Measurements from ENCODE around the gene NDUFAF5.

NDUFAF5 gene

DNA sequence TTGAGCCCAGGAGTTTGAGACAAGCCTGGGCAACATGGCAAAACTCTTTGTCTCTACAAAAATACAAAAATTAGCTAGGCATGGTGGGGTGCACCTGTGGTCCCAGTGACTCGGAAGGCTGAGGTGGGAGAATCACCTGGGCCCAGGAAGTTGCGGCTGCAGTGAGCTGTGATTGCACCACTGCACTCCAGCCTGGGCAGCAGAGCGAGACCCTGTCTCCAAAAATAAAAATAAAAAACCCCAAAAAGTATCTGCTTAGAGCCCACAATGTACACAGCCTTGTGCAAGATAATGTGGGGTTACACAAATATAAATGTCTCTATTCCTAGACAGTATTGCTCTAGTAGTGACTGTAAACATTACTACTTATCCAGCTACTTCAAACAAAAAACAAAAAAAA is 6.0 kb upstream of the NDUFAF5 start:
- DNase-seq: no peak

DNA sequence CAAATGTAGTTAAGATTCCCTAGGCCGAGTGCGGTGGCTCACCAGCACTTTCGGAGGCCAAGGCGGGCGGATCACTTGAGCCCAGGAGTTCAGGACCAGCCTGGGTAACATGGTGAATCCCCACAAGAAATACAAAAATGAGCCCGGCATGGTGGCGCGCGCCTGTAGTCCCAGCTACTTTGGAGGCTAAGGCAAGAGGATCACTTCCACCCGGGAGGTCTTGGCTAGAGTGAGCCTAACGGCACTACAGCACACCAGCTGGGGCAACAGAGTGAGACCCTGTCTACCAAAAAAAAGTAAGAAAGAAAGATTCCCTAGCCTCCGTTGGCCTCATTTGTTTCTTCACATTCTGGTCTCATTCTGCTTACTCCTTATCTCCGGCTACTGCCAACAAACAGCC is 1.3 kb upstream of the NDUFAF5 start:
- no peak for DNase-seq

DNA sequence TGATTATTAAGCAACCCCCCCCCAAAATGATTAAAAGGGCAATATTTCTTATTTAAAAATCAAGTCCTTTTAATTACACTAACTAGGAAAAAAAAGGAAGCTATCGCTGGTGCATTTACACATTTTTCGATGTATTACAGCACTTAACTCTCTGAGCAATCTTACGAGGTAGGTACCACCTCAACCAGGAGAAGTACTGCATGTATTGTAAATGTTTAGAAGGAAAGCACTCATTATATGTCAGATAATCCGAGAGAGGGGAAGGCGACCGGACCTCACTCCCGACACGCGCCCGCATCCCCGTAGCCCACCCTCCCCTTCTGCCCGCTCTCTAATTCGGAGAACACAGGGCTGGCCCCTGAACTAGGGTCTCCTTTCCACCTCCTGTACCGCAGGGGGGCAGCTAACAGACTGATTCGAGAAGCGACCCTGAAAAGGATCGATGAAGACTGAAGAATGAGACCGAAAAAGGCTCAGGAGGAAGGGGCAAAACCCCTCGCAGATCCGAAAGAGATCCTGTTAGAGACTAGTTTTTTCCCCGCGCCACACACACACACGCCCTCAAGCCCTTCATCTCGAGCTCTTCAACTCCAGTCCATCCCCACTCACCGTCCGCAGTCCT is 446 bp upstream of the NDUFAF5 start:
- no peak for DNase-seq

DNA sequence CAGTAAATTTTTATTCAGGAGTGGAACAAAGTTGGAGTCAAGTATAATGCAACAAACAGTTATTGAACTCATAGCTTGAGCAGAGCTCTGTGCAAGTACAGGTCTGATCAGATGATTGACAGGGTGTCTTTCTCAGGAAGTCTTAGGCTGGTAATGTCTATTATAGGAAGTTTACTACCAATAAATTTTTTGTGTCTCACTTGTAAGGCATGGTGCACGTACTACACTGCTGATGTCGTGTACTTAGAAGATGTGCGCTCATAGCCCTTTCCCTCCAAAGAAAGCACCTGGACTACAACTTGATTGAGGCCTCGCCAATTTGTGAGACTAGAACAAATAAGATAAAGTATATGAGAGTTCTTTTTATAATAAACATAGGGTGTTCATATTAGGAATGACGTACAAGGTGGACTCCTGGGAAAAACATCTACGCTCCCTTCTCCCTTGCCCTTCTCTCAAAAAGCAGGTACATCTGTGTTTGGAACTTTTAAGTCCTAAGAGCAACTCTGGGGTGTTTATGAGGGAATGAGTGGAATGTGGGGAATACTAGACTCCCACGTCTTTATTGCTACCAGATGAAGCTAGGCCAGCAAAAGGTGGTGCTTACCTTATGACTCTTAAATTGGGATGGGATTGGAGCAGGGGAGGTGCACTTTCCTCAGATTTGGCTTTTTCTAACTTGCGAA is 1.5 kb downstream of the NDUFAF5 start:
- no peak for DNase-seq

DNA sequence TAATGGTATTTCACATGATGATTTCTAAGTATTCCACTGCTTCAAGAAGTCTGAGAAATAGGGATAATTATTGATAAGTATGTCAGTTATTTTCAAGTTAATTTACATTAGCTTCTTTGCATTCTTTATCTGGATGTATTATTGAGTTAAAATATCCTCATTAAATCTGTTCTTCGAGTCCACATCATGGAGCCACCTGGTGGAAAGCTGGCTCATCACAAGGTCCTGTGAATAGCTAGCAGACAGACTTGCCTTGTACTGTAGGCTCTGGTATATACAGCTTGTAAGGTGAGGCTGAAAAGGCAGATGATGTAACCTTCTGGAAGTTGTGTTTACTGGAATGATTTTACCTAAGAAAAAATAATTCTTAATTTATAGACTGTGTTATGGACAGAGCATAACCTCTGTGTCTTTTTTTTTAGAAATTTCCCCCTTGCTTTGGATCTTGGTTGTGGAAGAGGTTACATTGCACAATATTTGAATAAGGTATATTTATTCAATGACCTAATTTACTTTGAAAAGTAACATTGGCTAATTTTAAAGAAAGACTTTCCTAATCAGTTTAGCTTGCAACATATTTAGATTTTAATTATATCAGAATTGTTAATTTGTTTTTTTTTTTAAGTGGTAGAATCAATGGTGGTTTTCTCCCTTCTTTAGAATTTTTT is 3.5 kb downstream of the NDUFAF5 start:
- peak; percentile 23 to 30 for DNase-seq

DNA sequence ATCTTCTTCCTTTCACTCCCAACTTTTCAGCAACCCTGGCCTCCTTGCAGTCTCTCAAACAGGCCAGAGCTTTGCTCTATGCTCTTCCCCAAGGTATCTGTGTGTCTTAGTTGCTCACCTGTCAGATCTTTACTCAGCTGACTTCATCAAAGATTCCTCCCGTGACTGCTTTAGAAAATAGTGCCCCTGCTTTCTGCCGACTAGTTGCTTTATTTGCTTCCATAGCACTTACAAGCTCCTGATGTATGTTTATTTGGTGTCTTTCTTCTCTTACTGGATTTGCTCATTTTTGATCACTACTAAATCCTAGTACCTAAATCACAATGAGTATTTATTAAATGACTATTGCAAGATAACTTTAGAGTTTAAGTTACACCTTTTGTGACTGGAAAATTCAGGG is 5.9 kb downstream of the NDUFAF5 start:
- DNase-seq: no peak

DNA sequence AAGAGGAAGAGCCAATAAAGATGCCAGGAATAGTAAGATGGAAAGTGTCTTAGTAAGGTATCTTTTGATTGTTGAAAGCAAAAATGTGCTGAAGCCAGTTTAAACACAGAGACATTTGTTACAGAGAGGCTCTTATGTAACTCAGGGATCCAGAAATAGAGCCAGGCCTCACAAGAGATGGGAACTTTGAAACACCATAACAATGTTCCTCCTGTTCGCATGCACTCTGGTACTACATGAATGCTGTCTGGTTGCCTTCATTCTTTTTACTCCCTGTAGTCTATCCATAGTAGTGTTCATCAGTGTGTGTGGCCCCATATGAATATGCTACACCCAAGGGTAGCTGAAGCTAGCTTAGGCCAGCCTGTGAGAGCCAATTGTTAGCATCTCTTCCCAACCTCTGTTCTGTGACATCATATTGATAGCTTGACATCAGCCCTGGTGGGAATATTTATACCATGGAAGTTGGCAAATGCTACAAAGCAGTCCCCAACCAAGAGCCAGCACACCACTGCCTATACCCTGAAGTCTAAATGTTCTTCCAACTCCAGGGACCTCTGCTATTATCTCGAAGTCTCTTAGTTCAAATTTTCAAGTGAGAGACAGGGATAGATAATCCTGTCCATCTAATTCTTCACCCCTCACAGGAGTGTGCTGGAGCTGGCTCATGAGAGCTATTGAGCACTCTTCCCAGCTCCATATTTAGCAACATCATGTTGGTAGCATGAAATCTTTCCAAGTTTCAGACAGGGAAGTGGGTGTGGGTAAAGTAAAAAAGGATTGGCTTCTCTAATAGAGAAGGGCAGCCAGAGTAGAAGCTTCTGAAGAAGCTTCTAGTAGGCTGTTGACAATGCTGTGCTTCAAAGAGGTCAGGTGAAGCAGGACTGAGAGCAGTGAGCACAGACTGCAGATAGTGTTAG is 7.0 kb downstream of the NDUFAF5 start:
- no peak for DNase-seq

DNA sequence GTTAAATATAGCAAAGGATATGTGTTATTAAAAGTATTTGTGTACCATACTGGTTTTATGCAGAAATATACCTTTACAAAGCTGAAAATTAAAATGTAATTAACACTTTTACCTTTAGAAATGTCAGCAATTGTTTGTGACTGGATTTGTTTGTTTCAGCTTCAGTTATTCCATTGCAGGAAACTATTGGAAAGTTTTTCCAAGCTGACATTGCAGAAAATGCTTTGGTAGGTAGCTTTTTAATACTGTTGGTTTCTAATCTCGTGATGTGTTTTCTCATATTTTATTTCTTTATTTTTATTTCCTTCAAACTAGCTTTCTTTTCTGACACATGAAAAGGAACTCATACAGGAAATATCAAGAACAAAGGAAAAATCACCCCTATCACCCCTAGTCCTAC is 8.2 kb downstream of the NDUFAF5 start:
- no peak for DNase-seq

DNA sequence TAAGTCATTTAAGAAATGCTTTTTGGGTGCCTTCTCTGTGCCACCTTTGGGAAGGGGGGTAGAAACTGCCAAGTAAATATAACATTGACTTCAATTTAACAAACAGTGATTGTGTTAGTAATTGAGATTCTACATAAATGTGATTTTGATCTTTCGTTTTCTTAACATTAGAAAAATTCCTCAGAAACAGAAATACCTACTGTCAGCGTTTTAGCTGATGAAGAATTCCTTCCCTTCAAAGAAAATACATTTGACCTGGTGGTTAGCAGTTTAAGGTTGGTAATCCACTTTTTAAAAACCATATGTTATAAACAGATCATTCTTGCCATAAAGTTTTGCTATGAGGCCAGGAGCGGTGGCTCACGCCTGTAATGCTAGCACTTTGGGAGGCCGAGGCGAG is 9.8 kb downstream of the NDUFAF5 start:
- no peak for DNase-seq

DNA sequence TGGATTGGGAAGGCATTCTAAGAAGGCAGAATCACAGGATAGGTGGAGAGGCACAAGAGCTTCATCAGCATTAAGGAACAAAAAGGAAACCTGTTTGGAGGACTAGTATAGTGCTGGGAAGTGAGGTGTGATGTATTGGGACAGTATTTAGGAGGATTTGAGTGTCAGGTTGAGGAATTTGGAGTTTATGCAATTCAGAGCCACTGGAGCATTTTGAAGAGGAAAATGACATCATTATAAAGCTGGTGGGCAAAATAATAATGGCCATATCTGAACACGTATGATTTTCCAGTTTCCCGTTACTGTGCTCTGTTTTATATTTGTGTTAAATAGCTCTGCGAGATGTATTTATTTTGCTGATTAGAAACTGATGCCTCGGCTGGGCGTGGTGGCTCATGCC is 14.2 kb downstream of the NDUFAF5 start:
- no peak for DNase-seq

DNA sequence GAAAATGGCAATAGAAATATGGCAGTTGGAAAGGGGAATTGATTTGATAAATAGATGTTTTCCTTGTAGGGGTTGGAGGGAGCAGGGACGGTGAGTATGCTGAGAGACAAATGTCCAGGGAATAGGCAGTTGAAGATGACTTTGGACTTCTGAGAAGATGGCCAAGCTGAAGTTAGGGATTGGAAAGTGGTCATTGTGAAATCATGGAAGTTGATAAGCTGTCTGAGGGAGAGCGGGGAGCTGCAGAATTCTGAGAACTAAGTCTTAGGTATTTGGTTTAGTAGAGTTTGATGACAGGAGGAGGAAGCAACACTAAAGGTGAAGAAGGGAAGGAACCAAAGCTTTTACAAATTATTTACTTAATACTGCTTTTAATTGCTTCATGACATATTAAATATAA is 15.1 kb downstream of the NDUFAF5 start:
- DNase-seq: no peak

DNA sequence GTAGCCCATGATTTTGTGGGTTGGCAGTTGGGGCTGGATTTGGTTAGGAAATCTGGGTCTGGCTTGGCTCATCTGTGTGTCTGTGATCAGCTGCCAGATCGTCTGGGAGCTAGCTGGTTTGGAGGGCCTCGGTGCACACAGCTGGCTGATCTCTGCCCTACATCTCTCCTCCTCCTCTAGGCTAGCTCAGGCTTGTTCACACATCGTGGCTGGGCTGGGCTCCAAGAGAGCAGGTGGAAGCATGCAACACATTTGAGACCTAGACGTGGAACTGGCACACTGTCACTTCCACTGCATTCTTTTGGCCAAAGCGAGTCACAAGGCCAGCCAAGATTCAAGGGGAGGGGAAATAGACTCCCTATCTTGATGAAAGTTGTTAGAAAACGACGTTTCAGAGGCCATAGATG is 15.9 kb downstream of the NDUFAF5 start:
- no peak for DNase-seq

DNA sequence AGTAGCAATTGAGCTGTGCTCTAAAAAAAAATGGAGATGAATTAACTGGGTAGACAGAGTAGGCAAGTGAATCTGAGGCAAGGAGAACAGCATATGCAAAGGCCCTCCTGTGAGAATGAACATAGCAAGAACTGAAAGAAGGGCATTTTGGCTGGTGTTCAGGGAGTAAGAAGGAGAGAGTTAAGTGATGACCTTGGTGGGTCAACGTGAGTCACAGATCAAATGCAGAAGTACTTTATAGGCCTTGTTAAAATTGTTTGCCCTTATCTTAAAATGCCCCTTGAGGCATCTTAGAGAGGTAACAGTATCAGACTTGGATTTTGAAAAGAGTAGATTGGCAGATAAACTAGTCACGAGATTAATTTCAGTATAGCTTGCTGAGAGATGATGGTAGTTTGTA is 24.5 kb downstream of the NDUFAF5 start:
- no peak for DNase-seq

DNA sequence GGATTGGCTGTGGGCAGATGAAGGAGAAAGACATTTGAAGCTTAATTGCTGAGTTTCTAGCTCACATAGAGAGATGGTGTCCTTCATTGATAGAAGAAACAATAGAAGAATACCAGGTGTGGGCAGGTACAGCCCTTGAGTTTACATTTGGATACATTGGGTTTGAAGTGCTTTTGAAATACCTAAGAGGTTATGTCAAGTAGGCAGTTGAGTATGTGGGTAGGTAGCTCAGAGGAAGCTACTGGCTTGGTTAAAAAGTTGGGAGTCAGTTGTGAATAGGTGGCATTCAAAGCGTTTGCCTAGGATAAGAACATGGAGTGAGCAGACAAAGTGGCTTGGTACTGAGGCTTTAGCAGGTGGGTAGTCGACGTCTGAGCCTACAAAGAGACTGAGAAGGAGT is 25.0 kb downstream of the NDUFAF5 start:
- DNase-seq: no peak

DNA sequence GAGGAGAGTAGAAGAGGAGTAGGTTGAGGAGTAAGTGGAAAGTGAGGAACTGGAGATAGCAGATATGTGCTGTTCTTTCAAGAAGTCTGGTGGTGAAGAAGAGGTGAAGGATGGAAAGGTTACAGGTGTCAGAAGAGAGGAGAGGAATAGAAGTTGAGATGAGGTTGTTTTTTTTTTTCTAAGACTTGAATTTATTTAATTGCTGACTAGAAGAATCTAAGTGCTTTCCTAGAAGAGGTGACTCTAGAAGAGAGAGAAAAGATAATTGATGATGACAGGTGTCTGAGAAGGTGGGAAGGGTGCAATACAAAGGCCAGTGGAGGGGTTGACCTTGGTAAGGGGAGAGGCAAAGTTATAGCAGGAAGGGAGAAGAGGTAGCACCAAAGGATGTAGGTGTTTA is 25.6 kb downstream of the NDUFAF5 start:
- no peak for DNase-seq

DNA sequence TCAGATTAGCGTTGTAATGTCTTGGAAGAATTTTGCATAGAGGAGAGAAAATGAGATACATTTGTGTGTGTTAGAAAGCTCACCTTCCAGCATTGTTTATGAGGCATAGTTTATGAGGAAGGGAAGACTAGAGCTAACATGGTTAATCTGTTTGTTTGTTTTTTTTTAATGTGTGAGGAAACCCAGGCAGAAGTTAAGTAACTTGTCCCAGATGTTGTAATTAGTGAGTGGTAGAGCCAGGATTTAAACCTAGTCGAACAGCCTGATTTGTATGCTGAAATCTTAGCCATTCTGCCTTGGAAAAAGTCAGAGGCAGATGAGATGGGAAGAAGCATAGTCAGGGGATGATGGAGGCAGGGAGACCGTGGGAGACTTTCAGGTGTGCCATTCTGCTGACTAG is 29.1 kb downstream of the NDUFAF5 start:
- DNase-seq: no peak

DNA sequence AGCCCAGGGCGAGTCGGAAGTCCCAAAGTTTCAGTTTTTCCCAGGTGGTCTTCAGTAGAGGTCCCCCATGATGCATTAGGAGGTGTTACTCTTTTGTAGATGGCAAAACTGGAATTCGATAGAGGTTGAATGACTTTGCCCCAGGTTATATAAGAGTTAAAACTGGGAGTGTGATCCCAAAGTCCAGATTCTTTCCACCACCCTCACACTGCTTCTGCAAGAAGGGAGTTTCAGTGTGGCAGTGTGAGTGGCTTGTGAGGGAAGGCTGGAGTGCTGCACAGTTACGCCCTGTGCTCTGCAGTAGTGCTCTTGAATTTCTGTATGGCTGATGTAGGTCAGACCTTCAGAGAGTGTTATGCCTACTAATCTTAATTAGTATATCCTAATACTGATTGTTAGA is 29.8 kb downstream of the NDUFAF5 start:
- DNase-seq: no peak

DNA sequence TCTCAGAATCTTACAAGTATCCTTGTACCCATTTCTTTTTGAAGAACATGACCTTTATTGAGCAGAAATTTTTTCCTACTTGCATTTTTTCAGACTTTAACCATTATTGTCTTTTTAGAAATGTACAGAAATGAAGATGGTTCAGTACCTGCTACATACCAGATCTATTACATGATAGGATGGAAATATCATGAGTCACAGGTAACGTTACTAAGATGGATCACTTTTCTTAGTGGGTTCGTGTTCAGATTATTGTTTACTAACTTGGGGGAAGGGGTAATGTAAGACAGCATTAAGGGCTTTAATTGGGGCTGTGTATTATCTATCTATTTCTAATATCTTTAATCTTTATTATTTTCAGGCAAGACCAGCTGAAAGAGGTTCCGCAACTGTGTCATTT is 31.9 kb downstream of the NDUFAF5 start:
- DNase-seq: no peak

DNA sequence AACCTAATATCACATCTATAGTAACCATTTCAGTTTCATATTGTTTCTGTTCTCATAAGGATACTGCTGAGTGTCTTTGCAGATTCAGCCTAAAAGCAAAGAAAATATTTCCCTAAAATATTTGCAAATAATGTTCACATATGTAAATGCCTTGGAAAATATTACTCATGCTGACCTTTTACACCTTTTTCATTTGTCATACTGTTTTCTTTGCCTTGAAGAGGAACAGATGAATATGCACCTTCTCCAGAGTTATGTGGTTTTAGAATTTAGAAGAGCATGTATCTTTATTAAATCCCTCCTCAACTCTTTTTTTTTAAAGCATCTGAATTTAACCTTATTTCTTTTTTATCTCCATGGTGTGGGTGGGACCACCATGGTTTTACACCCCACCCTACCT is 32.5 kb downstream of the NDUFAF5 start:
- DNase-seq: no peak

DNA sequence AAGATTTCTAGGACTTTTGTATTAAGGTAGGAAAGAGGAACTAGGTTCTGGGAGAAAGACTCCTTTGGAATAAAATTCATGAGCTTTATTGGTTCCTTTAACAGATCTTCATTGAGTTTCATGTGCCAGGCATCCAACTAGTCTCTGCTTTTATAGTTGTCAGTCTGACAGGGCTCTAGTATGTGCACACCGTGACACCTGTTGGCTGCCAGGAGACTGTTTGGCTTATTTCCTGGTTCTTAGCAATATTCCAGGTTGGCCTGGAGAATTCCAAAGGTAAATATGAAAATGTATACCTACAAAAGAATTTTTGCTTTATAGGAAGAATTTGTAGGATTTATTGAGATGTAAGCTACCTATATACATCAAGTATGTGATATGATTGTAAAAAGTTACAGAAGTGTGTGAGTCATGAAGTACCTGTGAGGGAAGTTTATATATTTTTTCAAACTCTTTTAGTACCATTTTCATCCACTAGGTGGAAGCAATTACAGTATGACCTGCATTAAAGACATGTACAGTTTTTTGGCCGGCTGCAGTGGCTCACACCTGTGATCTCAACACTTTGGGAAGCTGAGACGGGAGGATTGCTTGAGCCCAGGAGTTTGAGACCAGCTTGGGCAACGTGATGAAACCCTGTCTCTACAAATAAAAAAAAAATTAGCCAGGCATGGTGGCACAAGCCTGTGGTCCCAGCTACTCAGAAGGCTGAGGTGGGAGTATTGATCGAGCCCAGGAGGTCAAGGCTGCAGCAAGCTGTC is 35.2 kb downstream of the NDUFAF5 start:
- DNase-seq: peak in 1 of 2 experiments; percentile 1

DNA sequence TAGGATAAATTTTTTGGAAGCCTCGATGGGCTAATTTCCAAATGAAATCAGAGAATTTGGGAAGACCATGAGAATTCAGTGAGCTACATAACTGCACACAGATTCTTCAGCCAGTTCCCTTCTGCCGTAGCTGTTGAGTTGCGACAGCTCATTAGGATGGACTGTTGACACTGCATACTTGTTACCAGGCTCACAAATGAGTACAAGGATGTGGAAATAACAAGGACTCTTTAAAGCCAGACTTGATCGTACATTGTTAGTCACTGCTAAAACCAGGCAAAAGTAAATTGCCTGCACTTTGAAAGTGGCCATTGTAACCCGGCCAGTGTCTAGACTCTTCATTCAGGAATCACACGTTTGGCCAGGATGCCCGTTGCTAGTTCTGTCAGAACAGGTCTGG is 37.0 kb downstream of the NDUFAF5 start:
- DNase-seq: no peak

DNA sequence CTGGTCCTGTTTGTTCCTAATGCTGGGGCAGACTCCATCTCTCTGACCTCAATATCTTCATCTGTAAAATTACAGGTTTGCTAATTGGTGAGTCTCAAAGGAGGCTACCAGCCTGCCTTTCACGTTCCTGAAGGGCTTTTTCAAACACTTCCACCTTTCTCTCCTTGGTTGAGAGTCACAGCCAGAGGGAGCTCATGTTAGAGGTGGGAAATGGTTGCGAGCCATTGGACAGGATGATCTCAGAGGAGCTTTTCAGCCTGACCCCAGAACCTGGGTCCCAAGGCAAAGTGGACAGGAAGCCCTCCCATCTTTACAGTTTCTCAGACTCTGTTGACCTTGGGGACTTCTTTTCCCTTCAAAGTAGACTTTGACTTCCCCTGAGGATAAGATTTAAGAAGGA is 37.6 kb downstream of the NDUFAF5 start:
- no peak for DNase-seq

DNA sequence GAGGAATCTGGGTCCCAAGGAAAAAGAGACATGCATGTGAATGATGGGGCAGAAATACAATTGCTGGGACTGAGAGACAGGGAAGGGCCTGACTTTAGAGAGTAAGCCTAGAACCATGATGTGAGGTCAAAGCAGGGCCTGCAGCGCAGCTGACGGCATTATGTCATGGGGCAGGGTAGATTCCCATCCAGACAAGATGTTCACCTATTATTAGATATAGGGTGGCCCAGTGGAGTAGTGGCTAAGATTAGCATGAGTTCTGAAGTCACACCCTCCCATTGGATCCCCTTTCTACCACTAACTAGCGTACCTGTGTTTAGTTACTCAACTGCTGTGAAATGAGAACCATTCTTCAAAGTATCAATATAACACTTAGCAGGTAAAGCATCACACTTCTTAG is 39.6 kb downstream of the NDUFAF5 start:
- no peak for DNase-seq
